Keratinocyte (primary cell): ENCODE data around the gene CXADR. TPM values are rescaled to one million over a fixed set of nuclear protein-coding genes. Genes with fewer than 3 reads are reported as not detected.

ENCODE experiments used
- DNase-seq: peaks from one replicate; pipeline ENCODE4 v3.0.0-alpha.2; 2011; ENCODE audit warnings: low read depth, missing footprints, low spot score
- FAIRE-seq: peaks from 2 replicates; lab custom pipeline; 2011; peaks lifted over from hg19 to GRCh38; lab: Jason Lieb, UNC
- H2AFZ ChIP-seq: 2 replicates; pipeline ENCODE4 v1.6.0; 2012; ENCODE audit warnings: low read length, control low read depth, inconsistent platforms; ENCODE audit not compliant: control insufficient read depth
- H3K27ac ChIP-seq: 2 replicates; pipeline ENCODE4 v1.5.1; 2011; ENCODE audit warnings: low read length; ENCODE audit not compliant: control insufficient read depth, insufficient read depth
- H3K27me3 ChIP-seq: 3 replicates; pipeline ENCODE4 v1.6.0; 2011; ENCODE audit warnings: low read length; ENCODE audit not compliant: control insufficient read depth, insufficient read depth; ENCODE audit errors: extremely low read depth
- H3K36me3 ChIP-seq, 2 experiments: 2 replicates in 1 of 2; 3 replicates in 1 of 2; pipeline ENCODE4 v1.5.1; 2011; ENCODE audit warnings: low read length in 2 of 2, mild to moderate bottlenecking in 1 of 2; ENCODE audit not compliant: control insufficient read depth in 2 of 2, insufficient read depth in 2 of 2; ENCODE audit errors: extremely low read depth in 1 of 2
- H3K4me1 ChIP-seq: 3 replicates; pipeline ENCODE4 v1.5.1; 2011; ENCODE audit warnings: low read length; ENCODE audit not compliant: control insufficient read depth, insufficient read depth; ENCODE audit errors: extremely low read depth
- H3K4me2 ChIP-seq: 3 replicates; pipeline ENCODE4 v1.6.0; 2011; ENCODE audit warnings: low read depth, low read length; ENCODE audit not compliant: control insufficient read depth, insufficient read depth; ENCODE audit errors: extremely low read depth
- H3K4me3 ChIP-seq, 3 experiments: fragments of 200-600 bp in 1 of 3; sonication (generic) in 1 of 3; 2 replicates in 2 of 3; 3 replicates in 1 of 3; pipeline ENCODE4 v1.5.1; 2011 to 2016; ENCODE audit warnings: low read length in 3 of 3, mild to moderate bottlenecking in 3 of 3, control low read depth in 2 of 3, inconsistent platforms in 1 of 3, low read depth in 1 of 3, mixed read lengths in 1 of 3, mixed run types in 1 of 3, moderate library complexity in 1 of 3; ENCODE audit not compliant: control insufficient read depth in 2 of 3, insufficient read depth in 2 of 3; ENCODE audit errors: extremely low read depth in 1 of 3
- H3K79me2 ChIP-seq: 2 replicates; pipeline ENCODE4 v1.6.0; 2012; ENCODE audit warnings: low read length; ENCODE audit not compliant: control insufficient read depth, insufficient read depth
- H3K9ac ChIP-seq: 3 replicates; pipeline ENCODE4 v1.6.0; 2011; ENCODE audit warnings: low read length; ENCODE audit not compliant: control insufficient read depth, insufficient read depth; ENCODE audit errors: extremely low read depth
- H3K9me1 ChIP-seq: 3 replicates; pipeline ENCODE4 v1.6.0; 2011; ENCODE audit warnings: low read length; ENCODE audit not compliant: control insufficient read depth, insufficient read depth; ENCODE audit errors: extremely low read depth
- H3K9me3 ChIP-seq: 2 replicates; pipeline ENCODE4 v1.5.1; 2012; ENCODE audit warnings: low read depth, low read length; ENCODE audit not compliant: control insufficient read depth
- H4K20me1 ChIP-seq: 3 replicates; pipeline ENCODE4 v1.6.0; 2011; ENCODE audit warnings: low read length; ENCODE audit not compliant: control insufficient read depth, insufficient read depth; ENCODE audit errors: extremely low read depth
- CTCF ChIP-seq, 3 experiments: IDR thresholded peaks in 1 of 3; conservative IDR thresholded peaks in 1 of 3; optimal IDR thresholded peaks in 1 of 3; 2 replicates in 2 of 3; 3 replicates in 1 of 3; pipeline versions ENCODE3 to v1.5.1; 2011; ENCODE audit warnings: low read length in 3 of 3, mild to moderate bottlenecking in 3 of 3, moderate library complexity in 2 of 3, control low read depth in 1 of 3, inconsistent platforms in 1 of 3; ENCODE audit not compliant: insufficient read depth in 2 of 3; ENCODE audit errors: extremely low read depth in 1 of 3
- EZH2 ChIP-seq: IDR thresholded peaks from one replicate; pipeline ENCODE4 v1.6.1; 2012; ENCODE audit warnings: inconsistent platforms, mild to moderate bottlenecking, low read length, moderate library complexity
- dilution Hi-C: fragments of 300-500 bp; cut with MboI; formaldehyde crosslinking; loops from one replicate; pipeline ENCODE4 v1.7.0; 2020; ENCODE audit warnings: low sequenced_read_pairs; ENCODE audit not compliant: extremely low pct_ligation_motif_present
- polyA plus RNA-seq, 5 experiments: library from polyadenylated mRNA; depleted of rRNA in 3 of 5; stranded (reverse) in 3 of 5; stranded (forward) in 1 of 5; unstranded in 1 of 5; fragments of >200 nt; gene quantifications; 1 replicate in 1 of 5; 2 replicates in 3 of 5; 3 replicates in 1 of 5; pipeline versions ENCODE4 v1.2.1 to v1.2.3, GENCODE V29; 2011 to 2012; ENCODE audit warnings: missing spikeins in 2 of 5, low read depth in 1 of 5, low replicate concordance in 1 of 5

Gene CXADR
- polyA plus RNA-seq, 1 donor (not counting 4 experiments of a cell fraction or from before 2014, with no cell fraction given), result 37.3 TPM

GRCh38 chr21:17497316-17497715 lies 15.5 kb upstream of the CXADR start:
- no peak for FAIRE-seq
- peaks cover 3% of the 10 kb centered on the region for H4K20me1 ChIP-seq
- dilution Hi-C loops, result no loop called here

GRCh38 chr21:17498586-17498985 lies 14.3 kb upstream of the CXADR start:
- no peaks in the 10 kb centered on the region for H3K9me1 ChIP-seq
- H3K36me3 ChIP-seq, result no peaks in the 10 kb centered on the region
- dilution Hi-C loops, result no loop called here
- no peak overlapping the region for H3K4me3 ChIP-seq
- H2AFZ ChIP-seq, result no peak overlapping the region
- H3K27me3 ChIP-seq, result peaks cover 49% of the 10 kb centered on the region
- TF ChIP-seq EZH2 (no peak), CTCF (optimal IDR thresholded peaks at IDR 0.05 in 1 of 3, IDR thresholded peaks at IDR 0.05 in 1 of 3, conservative IDR thresholded peaks at IDR 0.05 in 1 of 3; ENCODE audit: extremely low read depth in 1 of 3, insufficient read depth in 2 of 3, low read length in 3 of 3) (no peak)
- no peaks in the 10 kb centered on the region for H3K79me2 ChIP-seq
- no peak overlapping the region for H3K9ac ChIP-seq
- no peak overlapping the region for H3K4me2 ChIP-seq
- no peaks in the 10 kb centered on the region for H3K4me1 ChIP-seq
- H3K9me3 ChIP-seq, result no peaks in the 10 kb centered on the region
- no peaks in the 10 kb centered on the region for H4K20me1 ChIP-seq
- DNase-seq, result no peak
- no peak overlapping the region for H3K27ac ChIP-seq
- no peak for FAIRE-seq

More at GRCh38 chr21:17497316-17497715, 15.5 kb upstream of the CXADR start:
- H3K36me3 ChIP-seq, result no peaks in the 10 kb centered on the region
- no peak overlapping the region for H3K9ac ChIP-seq
- DNase-seq, result no peak
- H2AFZ ChIP-seq, result no peak overlapping the region
- no peaks in the 10 kb centered on the region for H3K9me1 ChIP-seq
- no peaks in the 10 kb centered on the region for H3K9me3 ChIP-seq
- no peak overlapping the region for H3K4me3 ChIP-seq
- no peak for TF ChIP-seq CTCF (optimal IDR thresholded peaks at IDR 0.05 in 1 of 3, IDR thresholded peaks at IDR 0.05 in 1 of 3, conservative IDR thresholded peaks at IDR 0.05 in 1 of 3; ENCODE audit: extremely low read depth in 1 of 3, insufficient read depth in 2 of 3, low read length in 3 of 3)
- no peak for TF ChIP-seq EZH2
- no peak overlapping the region for H3K4me2 ChIP-seq
- no peak overlapping the region for H3K27ac ChIP-seq
- H3K79me2 ChIP-seq, result no peaks in the 10 kb centered on the region
- H3K4me1 ChIP-seq, result peaks cover 12% of the 10 kb centered on the region
- H3K27me3 ChIP-seq, result peaks cover 51% of the 10 kb centered on the region
